GM19467 (cell line): Measurements from ENCODE around the gene BAD.
A peak's percentile ranks its signal among the peaks of the same experiment; 100 is the strongest.

Experiments used
- ATAC-seq: cut with Tn5 transposase; IDR thresholded peaks from one replicate; pipeline ENCODE4 v1.9.1; 2021; ENCODE audit warnings: mild to moderate bottlenecking, moderate library complexity; ENCODE audit not compliant: unreplicated experiment

BAD gene

DNA sequence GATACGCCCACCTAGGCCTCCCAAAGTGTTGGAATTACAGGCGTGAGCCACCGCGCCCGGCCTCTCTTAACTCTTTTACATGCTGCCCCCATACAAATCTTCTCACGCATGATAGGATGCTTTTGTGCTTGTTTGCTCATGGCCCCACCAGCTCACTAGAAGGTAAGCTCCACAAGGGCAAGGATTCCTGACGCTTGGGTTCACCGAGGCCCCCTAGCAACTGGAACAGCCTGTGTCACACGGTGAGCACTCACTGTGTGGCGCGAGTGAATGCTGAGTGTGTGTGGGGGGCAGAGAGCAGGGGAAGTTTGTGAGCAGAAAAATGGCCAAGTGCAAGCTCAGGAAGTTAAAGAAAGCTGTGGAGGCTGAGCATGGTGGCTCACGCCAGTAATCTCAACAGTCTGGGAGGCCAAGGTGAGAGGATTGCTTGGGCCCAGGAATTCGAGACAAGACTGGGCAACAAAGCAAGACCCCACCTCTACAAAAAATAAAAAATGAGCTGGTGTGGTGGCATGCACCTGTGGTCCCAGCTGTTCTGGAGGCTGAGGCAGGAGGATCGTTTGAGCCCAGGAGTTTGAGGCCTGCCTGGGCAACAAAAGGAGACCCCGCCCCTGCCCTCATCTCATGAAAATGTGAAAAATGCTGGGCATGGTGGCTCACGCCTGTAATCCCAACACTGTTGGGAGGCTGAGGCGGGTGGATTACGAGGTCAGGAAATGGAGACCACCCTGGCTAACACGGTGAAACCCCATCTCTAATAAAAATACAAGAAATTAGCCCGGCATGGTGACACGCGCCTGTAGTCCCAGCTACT lies 2.3 kb downstream of the BAD start:
- no peak for ATAC-seq

DNA sequence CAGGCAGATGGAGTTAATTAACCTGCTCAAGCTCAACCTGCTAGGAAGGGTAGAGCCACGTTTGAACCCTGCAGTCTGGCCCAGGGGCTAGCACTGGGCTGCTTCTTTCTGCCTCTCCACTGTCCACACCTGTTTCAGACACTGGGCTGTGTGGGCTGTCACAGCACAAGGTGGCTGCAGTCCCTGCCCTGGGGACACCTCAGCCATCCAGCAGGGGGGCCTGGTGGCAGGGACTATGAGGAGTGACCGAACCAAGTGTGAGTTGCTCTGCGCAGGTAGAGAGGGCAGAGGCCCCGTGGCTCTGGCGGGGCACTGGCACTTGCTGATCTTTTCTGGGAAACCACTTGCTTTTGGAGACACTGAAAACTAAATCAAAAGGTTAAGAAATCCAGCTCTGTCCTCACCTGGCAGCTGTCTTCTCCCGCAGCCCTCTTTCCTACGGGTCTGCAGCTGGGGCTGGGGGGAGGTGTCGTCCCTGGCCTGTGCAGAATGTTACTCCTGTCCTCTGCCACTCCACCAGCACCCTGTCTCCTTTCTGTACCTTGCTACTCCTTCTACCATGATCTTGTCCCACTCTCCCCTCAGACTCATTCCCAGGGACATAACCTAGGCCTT lies 5.8 kb downstream of the BAD start:
- no peak for ATAC-seq

DNA sequence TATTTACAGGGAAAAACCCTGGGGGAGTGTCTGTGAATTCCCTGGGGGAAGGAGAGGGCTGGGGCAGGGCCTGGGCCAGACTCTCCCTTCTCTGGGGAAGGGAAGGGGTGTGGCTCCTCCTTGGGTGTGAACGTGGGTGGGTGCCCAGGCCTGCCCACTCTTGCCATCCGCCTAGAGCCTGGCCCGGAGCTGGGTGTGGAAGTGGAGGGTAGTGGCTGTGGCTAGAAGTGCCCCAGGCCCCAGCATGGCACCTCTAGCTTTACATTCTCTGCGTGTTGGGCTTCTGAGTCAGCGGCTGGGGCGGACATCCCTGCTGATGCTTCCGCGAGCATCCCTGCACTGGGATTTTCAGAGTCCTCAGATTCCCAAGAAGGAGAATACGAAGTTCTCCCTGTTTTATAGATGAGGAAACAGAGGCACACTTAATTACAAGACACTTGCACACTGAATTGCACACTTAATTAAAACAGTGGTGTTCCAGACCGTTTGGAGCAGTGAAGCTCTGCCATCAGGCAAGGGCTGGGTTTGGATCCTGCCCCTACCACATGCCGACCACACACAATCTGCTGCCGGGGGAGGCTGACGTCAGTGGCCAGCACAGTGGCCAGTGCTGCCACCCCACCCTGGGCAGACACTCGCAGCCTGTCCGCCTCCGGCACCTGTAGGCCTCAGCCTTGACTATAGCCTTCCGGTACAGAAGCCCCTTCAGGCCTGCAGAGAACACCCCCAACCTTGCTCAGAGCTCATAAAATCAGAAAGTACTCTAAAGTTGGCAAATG lies 7.6 kb downstream of the BAD start:
- no peak for ATAC-seq

DNA sequence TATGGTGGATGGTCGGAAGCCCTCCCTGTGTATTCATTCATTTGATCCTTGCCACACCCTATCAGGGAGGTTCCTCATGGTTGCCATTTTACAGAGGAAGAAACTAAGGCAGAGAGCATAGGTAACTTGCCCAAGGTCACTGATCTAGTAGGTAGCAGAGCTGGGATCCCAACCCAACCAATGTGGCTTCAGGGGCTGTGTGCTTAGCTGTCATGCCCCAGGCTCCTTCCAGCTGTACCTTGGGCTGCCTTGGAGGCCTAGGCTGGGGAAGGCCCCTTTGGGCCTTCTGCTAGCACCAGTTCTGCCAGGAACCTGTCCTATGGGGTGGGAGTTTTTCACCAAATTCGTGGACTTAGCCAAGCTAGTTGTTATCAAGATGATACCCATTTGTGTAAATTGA lies 8.6 kb downstream of the BAD start:
- ATAC-seq: no peak

DNA sequence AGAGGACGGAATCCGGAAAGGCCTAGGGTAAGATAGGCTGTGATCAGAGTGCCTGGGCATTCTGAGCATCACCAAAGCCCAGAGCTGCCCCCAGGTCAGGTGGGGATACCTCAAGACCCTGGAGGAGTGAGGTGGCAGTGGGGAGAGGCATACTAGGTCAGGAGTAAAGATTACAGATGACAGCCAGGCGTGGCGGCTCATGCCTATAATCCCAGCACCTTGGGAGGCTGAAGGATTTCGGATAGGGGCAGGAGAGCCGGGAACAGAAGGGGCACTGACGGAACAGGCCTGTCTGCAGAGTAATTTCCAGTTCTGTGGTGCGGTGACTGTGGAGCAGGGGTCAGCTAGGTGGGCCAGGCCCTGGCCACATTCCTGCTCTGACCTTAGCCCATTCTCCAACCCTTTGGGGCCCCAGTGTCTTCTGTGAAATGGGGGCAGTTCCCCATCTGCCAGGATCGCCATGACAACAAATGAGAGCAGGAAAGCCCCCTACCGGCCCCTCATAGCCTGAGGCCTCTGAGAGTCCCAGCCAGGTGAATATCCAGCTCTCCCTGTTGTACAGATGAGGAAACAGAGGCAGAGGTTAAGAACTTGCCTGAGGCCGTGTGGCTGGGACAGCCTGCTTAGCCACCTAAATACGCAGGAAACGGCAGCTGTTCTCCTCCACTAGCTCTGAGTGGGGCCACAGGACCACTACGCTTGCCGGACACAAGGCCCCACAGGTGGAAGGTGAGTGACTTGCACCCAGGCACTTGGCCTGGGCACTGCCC lies 9.2 kb downstream of the BAD start:
- ATAC-seq: no peak

DNA sequence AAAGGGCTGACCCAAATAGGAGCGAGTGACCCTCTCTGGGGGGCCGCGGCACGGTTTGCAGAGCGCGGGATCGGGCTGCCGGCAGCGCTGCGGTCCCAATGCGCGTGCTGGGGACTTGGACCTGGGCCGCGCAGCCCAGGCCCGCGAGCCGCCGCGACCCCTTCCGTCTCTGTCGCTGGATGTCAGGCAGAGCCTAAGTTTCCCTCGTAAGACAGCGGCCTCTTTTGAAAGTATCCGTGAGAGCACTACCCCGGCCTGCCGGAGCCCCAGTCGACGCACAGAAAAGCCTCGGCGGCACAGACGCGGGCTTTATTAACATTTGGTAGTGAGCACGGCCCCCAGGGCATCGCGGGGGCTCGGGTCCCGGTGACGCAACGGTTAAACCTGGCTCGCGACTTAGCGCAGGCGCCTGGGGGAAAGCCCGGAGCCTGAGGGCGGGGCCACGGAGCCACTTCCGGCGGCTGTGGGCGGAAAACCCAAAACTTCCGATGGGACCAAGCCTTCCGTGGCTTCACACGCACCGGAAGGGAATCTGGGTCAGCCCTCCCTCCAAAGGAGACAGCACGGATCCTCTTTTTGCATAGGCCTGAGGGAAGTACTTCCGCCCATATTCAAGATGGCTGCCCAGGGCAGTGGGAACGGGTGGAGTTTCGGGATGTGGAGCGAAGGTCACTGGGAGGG lies 14.8 kb downstream of the BAD start:
- ATAC-seq: peak; percentile 60

DNA sequence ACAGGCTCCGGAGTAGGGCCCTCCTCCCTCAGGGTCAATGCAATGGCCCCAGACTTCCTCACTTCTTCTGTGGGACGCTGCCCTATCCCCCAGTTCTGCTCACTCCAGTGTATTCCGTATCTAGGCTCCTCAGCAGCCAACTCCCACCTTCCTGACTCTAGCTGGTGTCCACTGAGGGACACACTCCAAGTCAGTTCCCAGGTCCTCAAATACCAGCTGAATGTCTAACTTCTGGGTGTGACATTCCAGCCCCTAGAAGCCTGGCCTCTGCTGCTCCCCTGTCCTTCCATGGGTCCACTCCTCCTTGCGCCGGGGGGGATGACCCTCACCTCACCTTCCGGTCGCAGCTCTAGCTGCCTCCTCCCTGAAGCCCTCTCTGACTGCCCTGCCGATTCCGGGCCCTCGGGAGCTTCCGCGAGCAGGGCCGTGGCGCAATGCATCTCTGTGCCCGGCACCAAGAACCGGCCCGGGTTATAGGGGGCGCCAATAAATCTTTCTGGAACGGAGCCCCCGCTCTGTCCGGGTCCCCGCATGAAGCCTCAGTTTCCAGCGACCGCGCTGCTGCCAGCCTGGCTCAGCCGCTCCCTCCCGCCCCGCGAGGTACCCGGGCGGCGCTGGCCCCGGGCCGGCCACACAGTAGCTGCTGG lies 15.4 kb downstream of the BAD start:
- peak; percentile 21 for ATAC-seq

DNA sequence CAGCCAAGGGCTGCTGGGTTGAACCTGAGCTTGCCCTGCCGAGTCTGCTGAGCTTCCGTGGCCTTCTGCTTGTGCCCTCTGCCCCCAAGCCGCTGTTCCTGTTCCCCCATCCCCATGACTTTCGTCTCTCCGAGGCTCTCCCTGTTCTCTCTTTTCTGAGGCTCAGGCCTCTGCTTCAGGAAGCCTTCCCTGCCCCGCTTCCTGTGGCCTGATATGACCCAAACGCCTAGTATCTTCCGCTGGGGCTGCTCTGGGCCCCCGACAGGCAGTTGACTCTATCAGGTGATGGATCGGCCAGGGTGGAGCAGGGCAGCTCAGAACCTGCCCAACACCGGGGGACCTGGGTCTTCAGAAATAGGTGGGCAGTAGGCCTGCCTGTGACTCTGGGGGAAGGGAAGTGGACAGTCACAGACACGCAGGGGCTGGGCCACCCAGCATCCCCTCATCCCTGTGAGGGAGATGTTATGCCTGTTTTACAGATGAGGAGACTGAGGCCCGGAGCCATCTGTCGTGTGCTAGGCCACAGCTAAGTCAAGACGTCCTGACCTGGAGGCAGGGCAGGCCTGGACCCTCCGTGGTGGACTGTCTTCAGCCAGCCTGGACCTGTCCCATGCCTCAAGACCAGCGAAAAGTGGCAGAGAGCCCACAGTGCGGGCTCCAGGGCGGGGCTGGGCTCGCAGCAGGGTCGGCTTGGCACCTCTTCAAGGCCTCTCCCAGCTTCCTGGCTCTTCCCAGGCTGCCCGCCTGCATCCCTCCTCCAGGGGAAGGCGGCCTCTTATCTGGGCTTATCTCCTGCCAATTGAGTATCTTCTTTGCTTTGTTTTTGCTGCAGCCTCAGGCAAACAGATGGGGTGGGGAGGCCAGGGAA lies 16.2 kb downstream of the BAD start:
- ATAC-seq: no peak

DNA sequence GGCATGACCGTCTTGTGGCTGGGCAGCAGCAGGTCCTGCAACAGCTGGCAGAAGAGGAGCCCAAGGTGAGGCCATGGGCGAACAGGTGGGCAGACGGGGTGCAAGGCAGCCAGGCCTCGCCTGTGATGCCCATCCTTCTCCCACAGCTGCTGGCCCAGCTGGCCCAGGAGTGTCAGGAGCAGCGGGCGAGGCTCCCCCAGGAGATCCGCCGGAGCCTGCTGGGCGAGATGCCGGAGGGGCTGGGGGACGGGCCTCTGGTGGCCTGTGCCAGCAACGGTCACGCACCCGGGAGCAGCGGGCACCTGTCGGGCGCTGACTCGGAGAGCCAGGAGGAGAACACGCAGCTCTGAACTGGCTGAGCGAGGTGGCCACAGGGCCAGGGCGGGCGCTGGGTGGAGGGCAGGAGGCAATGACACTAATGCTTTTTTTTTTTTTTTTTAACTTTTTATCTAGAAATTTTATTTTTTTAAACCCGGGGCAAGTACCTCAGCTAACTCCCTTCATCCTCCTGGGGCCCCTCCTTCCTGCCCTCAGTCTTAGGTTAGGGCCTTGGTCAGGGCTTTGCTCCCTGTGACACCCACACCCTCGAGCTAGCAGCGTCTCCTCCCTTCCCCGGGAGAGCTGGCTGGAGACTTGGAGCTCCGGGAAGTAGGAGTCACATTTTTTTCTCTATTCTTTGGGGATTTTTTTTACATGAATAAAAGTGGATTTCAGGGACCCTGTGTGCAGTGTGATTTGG lies 17.1 kb downstream of the BAD start:
- ATAC-seq: no peak

DNA sequence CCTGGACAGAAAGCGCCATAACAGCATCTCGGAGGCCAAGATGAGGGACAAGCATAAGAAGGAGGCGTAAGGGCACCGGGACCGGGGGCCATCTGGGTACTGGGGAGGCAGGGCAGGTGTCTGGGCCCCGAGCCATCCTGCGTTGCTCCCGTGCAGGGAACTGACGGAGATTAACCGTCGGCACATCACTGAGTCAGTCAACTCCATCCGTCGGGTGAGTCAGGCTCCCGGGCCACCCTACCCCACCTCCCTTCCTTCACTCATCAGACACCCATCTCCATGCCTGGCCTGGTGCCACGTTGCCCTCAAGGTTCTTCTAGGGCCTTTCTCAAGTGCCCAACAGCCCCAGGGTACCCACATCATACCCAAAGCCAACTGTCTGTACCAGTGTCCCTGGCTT lies 18.1 kb downstream of the BAD start:
- no peak for ATAC-seq

DNA sequence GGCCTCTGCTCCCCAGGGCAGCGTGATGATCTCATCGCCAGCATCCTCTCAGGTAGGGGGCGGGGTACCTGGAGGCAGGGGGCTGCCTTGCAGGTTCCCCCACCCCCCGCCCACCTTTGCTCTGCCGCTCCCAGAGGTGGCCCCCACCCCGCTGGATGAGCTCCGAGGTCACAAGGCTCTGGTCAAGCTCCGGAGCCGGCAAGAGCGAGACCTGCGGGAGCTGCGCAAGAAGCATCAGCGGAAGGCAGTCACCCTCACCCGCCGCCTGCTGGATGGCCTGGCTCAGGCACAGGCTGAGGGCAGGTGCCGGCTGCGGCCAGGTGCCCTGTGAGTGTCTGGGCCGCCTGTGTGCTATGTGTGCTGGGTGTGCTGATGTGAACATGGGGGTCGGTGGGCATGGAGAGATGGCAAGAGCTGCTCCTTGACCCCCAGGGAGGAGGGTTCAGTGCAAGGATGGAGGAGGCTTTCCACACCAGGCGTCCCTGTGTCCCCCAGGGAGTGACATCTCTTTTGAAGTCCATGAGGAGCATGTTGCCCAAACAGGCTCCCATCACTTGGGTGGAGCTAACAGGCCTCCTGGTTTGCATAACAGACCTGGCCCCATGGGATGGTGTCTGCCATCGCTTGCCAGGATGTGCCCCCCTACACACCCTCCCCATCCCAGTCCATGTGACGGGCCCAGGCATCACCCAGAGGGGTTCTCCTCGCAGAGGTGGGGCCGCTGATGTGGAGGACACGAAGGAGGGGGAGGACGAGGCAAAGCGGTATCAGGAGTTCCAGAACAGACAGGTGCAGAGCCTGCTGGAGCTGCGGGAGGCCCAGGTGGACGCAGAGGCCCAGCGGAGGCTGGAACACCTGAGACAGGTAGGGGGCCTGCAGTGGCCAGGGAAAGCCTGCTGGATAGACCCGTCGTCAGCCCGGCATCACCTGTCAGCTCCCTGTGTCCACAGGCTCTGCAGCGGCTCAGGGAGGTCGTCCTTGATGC lies 19.0 kb downstream of the BAD start:
- no peak for ATAC-seq

DNA sequence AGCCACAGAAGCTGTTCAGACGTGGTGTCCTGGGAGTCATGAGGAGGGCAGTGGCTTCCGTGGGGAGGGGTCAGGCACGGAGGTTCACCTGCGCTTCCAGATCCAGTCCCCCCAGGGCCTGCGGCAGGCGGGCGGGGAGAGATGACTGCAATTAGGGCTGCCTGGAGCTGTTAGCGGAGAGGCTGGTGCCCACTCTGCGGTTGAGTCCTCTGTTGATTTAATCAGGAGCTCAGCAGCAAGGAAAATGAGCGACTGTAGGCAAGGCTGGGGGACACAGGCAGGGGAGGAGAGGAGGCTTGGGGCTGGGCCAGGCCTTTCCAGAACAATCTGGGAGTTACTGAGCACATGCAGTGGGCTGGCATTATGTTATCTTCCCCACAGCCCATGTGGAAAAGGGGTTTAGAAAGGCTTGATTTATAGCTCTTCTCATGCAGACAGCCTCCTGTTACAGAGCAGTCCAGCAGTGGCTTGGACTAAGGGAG lies 20.1 kb downstream of the BAD start:
- ATAC-seq: no peak

DNA sequence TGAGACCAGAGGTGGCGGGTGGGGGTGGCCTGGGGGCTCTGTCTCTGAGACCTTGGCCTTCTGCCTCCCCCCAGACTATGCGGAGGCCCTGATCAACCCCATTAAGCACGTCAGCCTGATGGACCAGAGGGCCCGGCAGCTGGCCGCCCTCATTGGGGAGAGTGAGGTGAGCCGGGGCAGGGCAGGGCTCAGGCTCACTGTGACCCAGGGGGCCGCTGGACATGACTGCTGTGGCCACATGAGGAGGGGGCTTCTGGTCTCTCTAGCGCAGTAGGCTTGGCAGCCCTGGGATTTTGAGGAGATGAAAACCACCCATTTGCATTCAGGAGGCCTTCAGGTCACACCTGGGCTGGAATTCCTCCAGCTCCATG lies 20.5 kb downstream of the BAD start:
- ATAC-seq: no peak

DNA sequence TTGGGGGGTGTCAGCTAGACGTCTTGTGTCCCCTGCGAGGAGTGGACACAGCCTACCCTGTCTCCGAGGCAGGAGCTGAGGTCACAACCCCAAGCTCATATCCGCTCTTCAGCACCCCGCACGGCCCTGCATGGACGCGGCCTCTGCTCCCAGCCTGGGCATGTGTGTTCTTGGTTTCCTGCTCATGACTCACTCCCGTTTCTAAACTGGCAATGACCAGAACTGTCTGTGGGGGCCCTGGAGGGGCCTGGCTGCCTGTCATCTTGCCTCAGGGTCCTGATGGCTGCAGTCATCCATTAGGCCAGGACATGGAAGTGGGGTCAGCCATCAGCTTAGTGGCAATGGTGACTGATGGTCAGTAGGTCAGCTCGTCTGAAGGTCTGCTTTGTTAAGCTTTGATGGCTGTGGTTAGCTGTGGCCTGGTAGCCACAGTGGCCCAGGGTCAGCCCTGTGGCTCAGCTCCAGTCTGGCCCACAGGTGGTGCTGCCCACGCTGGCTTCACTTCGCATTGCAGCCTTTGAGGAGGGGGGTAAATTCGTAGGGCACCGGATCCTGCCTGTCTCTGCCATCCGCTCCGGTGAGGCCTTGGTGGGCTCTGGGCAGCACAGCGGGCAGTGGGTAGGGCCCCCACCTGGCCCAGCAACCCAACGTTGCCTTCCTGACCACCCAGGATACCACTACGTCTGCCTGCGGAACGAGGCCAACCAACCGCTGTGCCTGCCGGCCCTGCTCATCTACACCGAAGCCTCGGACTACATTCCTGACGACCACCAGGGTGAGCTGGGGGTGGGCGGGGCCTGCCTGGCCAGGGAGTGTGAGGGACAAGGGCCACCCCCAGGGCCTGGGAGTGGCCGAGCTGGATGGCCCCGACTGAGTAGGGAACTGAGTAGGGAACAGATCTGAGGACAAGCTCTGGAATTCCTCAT lies 21.2 kb downstream of the BAD start:
- ATAC-seq: no peak

DNA sequence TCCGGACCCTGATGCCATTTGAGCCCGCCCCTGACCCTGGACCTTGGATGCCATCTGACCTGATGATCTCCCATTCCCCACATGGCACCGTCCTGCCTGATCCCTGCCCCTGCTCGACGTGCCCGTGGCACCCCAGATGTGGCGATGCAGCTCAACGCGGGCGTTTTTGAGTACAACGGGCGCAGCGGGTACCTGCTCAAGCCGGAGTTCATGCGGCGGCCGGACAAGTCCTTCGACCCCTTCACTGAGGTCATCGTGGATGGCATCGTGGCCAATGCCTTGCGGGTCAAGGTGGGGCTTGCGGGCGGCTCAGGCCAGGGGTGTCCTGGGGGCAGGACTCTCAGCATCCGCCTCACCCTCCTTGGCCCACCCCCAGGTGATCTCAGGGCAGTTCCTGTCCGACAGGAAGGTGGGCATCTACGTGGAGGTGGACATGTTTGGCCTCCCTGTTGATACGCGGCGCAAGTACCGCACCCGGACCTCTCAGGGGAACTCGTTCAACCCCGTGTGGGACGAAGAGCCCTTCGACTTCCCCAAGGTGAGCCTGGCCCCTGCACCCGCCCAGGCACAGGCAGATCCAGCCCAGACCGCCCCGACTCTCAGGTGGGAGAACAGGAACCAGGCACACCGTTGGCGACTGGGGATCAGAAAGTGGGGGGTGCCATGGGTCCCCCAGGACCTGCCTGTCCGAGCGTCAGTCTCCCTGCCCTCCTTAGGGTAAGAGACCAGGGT lies 22.0 kb downstream of the BAD start:
- no peak for ATAC-seq
